Stimulated activated CD4-positive, alpha-beta T cell treated with anti-CD3 and anti-CD28 coated beads, Interleukin-1b, Interleukin-23, amount 100 ng/mL, for 24 hours (primary cell): ENCODE data around the gene IKZF2.

Experiments used
- DNase-seq, 4 experiments: peaks; one replicate each; pipeline ENCODE4 v3.0.0-alpha.2; 2020; ENCODE audit warnings: low read depth in 4 of 4, low spot score in 1 of 4

The IKZF2 gene

GRCh38 chr2:213101692-213102460 is 49.5 kb downstream of the IKZF2 start:
- no peak for DNase-seq

- DNase-seq, result no peak
These were observed 50.3 kb downstream of the IKZF2 start for GRCh38 chr2:213101109-213101508.

- DNase-seq, result no peak
These were observed 52.8 kb downstream of the IKZF2 start for GRCh38 chr2:213098612-213099011.

- no peak for DNase-seq
These were observed 59.6 kb downstream of the IKZF2 start for GRCh38 chr2:213091765-213092164.

GRCh38 chr2:213090772-213091171 is 60.6 kb downstream of the IKZF2 start:
- DNase-seq, result no peak

- DNase-seq, result no peak
These were observed 62.0 kb downstream of the IKZF2 start for GRCh38 chr2:213089438-213089837.

- DNase-seq, result no peak
These were observed 64.4 kb downstream of the IKZF2 start for GRCh38 chr2:213087040-213087439.

GRCh38 chr2:213086571-213086970 is 64.8 kb downstream of the IKZF2 start:
- DNase-seq, result no peak

- no peak for DNase-seq
These were observed 65.4 kb downstream of the IKZF2 start for GRCh38 chr2:213086050-213086449.

GRCh38 chr2:213085538-213085937 is 65.9 kb downstream of the IKZF2 start:
- no peak for DNase-seq

- no peak for DNase-seq
These were observed 67.2 kb downstream of the IKZF2 start for GRCh38 chr2:213084261-213084660.

GRCh38 chr2:213080969-213081617 is 70.3 kb downstream of the IKZF2 start:
- no peak for DNase-seq

GRCh38 chr2:213079756-213080155 is 71.7 kb downstream of the IKZF2 start:
- DNase-seq, result no peak

- no peak for DNase-seq
These were observed 72.7 kb downstream of the IKZF2 start for GRCh38 chr2:213078686-213079085.

GRCh38 chr2:213069531-213069930 is 81.9 kb downstream of the IKZF2 start:
- DNase-seq, result no peak

- DNase-seq, result no peak
These were observed 82.6 kb downstream of the IKZF2 start for GRCh38 chr2:213068676-213069359.

- no peak for DNase-seq
These were observed 83.5 kb downstream of the IKZF2 start for GRCh38 chr2:213067888-213068287.

- DNase-seq, result no peak
These were observed 85.0 kb downstream of the IKZF2 start for GRCh38 chr2:213066443-213066743.

GRCh38 chr2:213065583-213066442 is 85.6 kb downstream of the IKZF2 start:
- no peak for DNase-seq

GRCh38 chr2:213064099-213064498 is 87.3 kb downstream of the IKZF2 start:
- no peak for DNase-seq

- DNase-seq, result no peak
These were observed 93.4 kb downstream of the IKZF2 start for GRCh38 chr2:213057977-213058376.
